NCI-H345 (cell line): Measurements from ENCODE around the gene PRM2.

ENCODE experiments used
- DNase-seq: peaks from one replicate; lab custom pipeline; 2025; lab: John Stamatoyannopoulos, UW

The PRM2 gene

GRCh38 chr16:11248133-11248532 is 28.1 kb downstream of the PRM2 start:
- no peak for DNase-seq

DNA sequence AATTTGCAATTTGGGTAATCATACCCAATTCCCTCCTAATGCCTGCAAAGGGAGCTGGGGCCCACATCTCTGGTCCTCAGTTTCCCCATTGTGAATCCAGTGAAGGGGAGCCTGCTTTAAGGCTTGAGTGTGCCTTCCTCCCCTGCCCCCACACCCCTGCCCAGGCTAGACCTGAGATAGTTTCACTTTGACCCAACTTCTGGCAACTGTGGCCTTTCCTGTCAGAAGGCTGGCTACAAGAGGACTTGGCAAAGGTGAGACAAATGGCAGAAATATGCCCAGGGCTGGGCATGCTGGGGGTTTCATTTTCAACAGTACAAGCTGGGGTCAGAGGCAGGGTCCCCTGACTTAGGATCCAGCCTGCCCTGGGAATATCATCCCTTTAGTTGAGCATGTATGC is 30.3 kb downstream of the PRM2 start:
- DNase-seq = no peak

DNA sequence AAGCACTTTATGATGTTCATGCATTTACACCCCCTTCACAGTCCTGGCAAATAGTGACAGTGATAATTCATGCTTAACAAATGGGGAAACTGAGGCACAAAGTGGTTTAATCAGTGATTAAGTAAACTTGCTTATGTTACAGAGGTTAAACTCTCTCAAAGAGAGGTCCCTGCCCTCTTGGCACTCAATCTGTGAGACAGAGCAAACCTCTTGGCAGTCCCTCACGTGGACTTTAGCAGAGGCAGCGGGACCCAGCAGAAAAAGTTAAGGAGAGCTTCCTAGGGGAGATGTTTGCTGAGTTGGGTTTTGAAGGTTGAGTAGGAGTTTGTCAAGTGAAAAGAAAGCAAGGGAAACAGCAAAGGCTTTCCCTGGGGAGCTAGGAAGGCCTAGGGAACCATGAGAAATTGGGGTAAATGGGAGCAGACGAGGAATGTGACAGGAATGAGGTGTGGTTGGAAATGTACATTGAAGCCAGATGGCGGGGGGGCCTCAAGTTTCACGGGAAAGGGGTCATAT is 31.0 kb downstream of the PRM2 start:
- DNase-seq = no peak

- DNase-seq = no peak
These were observed 33.6 kb downstream of the PRM2 start for GRCh38 chr16:11242658-11243057.

GRCh38 chr16:11241480-11242204 is 34.6 kb downstream of the PRM2 start:
- DNase-seq = no peak

GRCh38 chr16:11240636-11241473 is 35.4 kb downstream of the PRM2 start:
- DNase-seq = no peak

GRCh38 chr16:11239644-11240632 is 36.3 kb downstream of the PRM2 start:
- DNase-seq = no peak

GRCh38 chr16:11238272-11239202 is 37.7 kb downstream of the PRM2 start:
- no peak for DNase-seq

DNA sequence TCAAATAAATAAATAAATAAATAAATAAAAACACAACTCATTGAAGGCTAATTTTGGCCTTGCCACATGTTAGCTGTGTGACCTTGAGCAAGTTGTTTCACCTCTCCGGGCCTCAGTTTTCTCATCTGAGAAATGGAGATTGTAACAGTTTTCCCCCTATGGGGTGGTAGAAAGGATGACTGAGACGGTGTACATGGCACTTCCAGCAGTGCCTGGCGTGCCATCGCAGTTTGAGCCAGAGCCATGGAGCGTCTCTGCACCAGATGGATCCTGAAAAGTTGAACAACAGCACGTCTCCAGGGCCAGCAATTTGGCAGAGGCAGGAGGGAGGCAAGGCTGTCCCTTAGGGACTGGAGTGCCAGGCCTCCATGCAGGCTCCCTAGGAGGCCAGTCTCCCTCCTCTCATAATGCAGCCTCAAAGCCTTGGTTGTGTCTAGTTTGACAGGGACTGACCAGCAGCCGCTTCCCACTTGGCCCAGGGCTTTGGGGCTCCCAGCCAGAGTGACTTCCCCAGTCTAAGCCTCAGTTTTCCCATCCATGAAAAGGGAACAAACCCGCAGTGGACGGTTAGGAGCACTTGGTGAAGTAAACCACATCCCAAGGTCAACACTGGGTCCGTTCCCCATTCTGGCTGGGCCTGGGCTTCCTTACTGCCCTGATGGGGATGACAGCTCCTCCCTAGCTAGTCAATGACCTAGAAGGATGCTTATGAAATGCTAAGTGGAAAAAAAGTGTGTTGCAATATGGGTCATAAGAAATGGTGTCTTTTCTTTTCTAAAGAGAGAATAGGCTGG is 39.6 kb downstream of the PRM2 start:
- DNase-seq = no peak

GRCh38 chr16:11235703-11235991 is 40.6 kb downstream of the PRM2 start:
- DNase-seq = no peak

DNA sequence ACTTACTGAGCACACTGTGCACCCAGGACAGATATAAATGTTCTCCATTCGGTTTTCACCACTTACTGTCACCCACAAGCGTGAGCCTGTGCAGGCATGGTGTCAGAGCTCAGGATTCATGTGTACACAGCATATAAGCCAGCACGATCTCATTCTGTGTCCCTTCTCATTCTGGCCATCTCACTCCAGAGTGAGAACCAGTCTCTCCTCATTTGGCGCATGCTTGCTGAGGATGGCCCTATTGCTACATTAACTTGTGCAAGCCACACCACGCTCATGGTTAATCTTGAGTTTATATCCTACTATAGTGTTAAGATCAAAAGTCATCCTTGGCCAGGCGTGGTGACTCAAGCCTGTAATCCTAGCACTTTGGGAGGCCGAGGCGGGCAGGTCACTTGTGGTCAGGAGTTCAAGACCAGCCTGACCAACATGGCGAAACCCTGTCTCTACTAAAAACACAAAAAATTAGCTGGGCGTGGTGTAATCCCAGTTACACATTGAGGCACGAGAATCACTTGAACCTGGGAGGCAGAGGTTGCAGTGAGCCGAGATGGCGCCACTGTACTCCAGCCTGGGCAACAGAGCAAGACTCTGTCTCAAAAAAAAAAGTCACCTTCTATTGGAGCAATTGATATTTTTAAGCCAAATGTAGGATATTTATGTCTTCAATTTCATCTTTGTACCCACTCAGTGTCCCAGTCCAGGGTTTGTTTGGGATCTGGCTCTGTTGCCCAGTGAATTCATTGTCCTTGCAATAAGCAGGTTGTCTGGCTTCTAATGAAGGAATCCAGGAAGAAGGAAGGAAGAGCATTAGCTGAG is 41.2 kb downstream of the PRM2 start:
- DNase-seq = no peak

- DNase-seq = no peak
These were observed 42.4 kb downstream of the PRM2 start for GRCh38 chr16:11233727-11234376.

GRCh38 chr16:11232852-11233726 is 43.2 kb downstream of the PRM2 start:
- no peak for DNase-seq

DNA sequence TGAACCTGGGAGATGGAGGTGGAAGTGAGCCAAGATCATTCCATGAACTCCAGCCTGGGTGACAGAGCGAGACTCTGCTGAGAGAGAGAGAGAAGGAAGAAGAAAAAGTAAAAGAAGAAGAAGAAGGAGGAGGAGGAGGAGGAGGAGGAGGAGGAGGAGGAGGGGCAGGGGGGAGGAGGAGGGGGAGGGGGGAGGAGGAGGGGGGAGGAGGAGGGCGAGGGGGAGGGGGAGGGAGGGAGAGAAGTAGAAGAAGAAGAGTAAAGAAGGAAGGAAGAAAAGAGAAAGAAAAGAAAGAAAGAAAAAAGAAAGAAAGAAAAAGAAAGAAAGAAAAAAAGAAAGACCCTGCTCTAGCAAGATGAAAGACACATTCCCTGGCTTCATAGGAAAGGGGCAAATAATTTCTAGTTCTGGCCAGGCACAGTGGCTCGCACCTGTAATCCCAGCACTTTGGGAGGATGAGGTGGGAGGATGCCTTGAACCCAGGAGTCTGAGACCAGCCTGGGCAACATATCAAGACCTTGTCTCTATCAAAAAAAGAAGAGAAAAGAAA is 43.9 kb downstream of the PRM2 start:
- DNase-seq = no peak

- no peak for DNase-seq
These were observed 44.8 kb downstream of the PRM2 start for GRCh38 chr16:11231367-11231970.

DNA sequence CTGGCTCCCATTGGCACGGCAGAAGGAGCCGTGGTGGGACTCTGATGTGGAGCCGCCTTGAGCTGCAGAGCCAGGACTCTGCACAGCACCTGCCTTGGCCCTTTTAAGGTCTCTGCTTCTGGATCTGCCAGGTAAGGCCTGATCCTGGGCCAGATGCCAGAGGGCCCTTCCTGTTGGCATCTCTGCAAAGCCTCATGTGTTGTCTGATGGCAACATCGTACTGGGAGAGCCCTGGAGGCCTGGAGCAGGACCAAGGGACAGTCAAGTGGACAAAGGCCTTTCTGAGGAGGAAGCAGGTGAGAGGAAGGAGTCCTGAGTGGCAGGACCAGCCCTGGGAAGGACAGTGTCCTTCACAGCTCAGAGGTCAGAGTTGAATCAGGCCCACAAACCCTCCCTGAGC is 46.4 kb downstream of the PRM2 start:
- no peak for DNase-seq

GRCh38 chr16:11229432-11229831 is 46.8 kb downstream of the PRM2 start:
- no peak for DNase-seq
